Dendritic cell treated with granulocyte-macrophage colony-stimulating factor and Interleukin-4, amounts not matched to agents 40 ng/mL and 50 ng/mL, for 4 days (primary cell): ENCODE data around the gene M1AP.

Experiments used
- H3K27ac Mint-ChIP-seq: one replicate; pipeline ENCODE4 v1.8.0; 2022; ENCODE audit warnings: mild to moderate bottlenecking, mixed read lengths
- H3K27me3 Mint-ChIP-seq: one replicate; pipeline ENCODE4 v1.8.0; 2022; ENCODE audit warnings: mild to moderate bottlenecking, mixed read lengths
- H3K36me3 Mint-ChIP-seq: one replicate; pipeline ENCODE4 v1.8.0; 2022; ENCODE audit warnings: low read depth, mixed read lengths
- H3K4me1 Mint-ChIP-seq: one replicate; pipeline ENCODE4 v1.8.0; 2022; ENCODE audit warnings: low read depth, mixed read lengths
- H3K4me3 Mint-ChIP-seq: one replicate; pipeline ENCODE4 v1.8.0; 2022; ENCODE audit warnings: mild to moderate bottlenecking, moderate library complexity, mixed read lengths
- H3K9me3 Mint-ChIP-seq: one replicate; pipeline ENCODE4 v1.8.0; 2022; ENCODE audit warnings: mixed read lengths
- intact Hi-C: fragments of 100-400 bp; cut with micrococcal nuclease; formaldehyde crosslinking; loops from one replicate; pipeline ENCODE4 v1.15.0; 2022

Gene M1AP

DNA sequence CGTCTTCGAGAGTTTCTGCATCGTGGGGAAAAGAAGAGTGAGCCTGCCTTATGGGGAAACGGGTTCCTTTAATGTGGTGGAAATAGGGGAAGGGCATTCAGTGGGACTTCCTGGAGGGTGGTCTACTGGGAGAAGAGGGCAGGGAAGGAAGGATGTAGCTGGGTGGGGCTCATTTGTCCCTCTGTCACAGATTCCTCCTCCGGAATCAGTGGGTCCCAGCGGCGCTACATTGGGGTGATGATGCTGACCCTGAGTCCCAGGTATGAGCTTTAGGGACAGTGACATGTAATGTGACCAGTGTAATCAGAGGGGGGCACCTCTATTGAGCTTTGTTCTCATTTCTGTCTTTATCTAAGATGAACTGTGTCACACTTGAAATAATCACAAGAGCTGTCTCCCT, 116.5 kb downstream of the M1AP start:
- intact Hi-C loops: loop anchor here (5.0 kb wide), 3 partner anchors 34 to 279 kb away; partner anchors contain the start of gene LBX2
- H3K9me3 Mint-ChIP-seq: no peaks in the 10 kb centered on the region
- peaks cover 78% of the 10 kb centered on the region for H3K36me3 Mint-ChIP-seq
- no peak overlapping the region for H3K4me3 Mint-ChIP-seq
- H3K4me1 Mint-ChIP-seq: peaks cover 41% of the 10 kb centered on the region
- H3K27me3 Mint-ChIP-seq: no peaks in the 10 kb centered on the region
- H3K27ac Mint-ChIP-seq: peak overlapping the region; percentile 39

DNA sequence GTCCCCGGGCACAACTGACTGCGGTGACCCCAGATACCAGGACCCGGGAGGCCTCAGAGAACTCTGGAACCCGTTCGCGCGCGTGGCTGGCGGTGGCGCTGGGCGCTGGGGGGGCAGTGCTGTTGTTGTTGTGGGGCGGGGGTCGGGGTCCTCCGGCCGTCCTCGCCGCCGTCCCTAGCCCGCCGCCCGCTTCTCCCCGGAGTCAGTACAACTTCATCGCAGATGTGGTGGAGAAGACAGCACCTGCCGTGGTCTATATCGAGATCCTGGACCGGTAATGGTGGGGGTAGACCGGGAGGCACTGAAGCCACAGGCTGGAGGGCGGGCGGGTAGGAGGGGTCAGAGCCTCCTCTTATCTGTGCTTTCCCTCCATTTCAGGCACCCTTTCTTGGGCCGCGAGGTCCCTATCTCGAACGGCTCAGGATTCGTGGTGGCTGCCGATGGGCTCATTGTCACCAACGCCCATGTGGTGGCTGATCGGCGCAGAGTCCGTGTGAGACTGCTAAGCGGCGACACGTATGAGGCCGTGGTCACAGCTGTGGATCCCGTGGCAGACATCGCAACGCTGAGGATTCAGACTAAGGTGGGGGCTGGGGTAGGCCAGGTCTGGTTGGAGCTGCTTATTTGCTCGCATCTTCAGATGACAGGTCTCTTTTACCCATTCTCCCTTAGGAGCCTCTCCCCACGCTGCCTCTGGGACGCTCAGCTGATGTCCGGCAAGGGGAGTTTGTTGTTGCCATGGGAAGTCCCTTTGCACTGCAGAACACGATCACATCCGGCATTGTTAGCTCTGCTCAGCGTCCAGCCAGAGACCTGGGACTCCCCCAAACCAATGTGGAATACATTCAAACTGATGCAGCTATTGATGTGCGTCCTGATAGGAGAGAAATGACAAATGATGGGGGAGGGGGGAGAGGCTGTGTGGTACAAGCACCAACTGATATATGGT, 117.6 kb downstream of the M1AP start:
- peak overlapping the region; percentile 97 for H3K27ac Mint-ChIP-seq
- H3K36me3 Mint-ChIP-seq: peaks cover 81% of the 10 kb centered on the region
- peak overlapping the region; percentile 99 for H3K4me3 Mint-ChIP-seq
- peaks cover 48% of the 10 kb centered on the region for H3K4me1 Mint-ChIP-seq
- intact Hi-C loops: loop anchor here (5.0 kb wide), 3 partner anchors 33 to 278 kb away; partner anchors contain the start of gene LBX2
- H3K9me3 Mint-ChIP-seq: no peaks in the 10 kb centered on the region
- H3K27me3 Mint-ChIP-seq: no peaks in the 10 kb centered on the region

DNA sequence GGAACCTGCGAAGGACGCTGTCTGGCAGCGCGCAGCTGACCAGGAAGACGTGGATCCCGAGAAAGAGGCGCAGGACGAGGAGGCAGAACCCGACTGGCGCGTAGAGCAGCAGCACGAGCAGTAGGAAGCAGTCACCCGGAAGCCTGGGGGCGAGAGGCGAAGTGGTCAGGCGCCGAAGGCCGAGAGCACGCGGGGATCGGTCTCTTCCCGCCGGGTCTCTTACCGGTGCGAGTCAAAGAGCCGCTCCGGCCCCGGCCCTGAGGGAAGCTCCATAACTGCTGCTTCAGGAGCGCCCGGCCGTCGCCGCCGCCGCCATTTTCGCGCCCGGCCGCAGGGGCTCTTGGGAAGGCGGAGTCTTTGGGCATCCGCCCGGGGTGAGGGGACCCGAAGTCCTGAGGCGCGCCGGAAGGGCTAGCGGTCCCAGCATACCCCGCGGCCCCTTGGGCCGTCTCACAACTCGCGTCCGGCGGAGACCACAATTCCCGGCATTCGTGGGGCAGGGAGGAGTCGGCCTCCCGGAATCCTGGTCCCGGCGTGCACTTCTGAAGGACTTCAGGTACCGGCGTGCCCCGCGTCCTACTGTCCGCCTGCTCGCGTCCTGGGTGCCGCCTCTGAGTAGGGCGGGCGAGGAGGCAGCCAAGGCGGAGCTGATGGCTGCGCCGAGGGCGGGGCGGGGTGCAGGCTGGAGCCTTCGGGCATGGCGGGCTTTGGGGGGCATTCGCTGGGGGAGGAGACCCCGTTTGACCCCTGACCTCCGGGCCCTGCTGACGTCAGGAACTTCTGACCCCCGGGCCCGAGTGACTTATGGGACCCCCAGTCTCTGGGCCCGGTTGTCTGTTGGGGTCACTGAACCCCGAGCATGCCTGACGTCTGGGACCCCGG, 118.5 kb downstream of the M1AP start, which contains the start of the genes AUP1 and HTRA2:
Gene AUP1 (minus strand): TSS at position 350 of the 882 bp plus-strand sequence. CDS start 77 bp downstream, at position 273.
Gene HTRA2 (plus strand): TSS at position 577 of the 882 bp plus-strand sequence. CDS start 74 bp downstream, at position 651.
- intact Hi-C loops: loop anchor here (1.0 to 5.0 kb wide), 6 partner anchors 22 to 277 kb away; partner anchors contain the start of genes INO80B, LBX2, PCGF1 and TTC31
- peaks cover 75% of the 10 kb centered on the region for H3K36me3 Mint-ChIP-seq
- H3K4me1 Mint-ChIP-seq: peaks cover 48% of the 10 kb centered on the region
- no peaks in the 10 kb centered on the region for H3K27me3 Mint-ChIP-seq
- H3K9me3 Mint-ChIP-seq: no peaks in the 10 kb centered on the region
- peak within 1 kb of the TSS; percentile 99 for H3K4me3 Mint-ChIP-seq
- H3K27ac Mint-ChIP-seq: peak within 1 kb of the TSS; percentile 97

DNA sequence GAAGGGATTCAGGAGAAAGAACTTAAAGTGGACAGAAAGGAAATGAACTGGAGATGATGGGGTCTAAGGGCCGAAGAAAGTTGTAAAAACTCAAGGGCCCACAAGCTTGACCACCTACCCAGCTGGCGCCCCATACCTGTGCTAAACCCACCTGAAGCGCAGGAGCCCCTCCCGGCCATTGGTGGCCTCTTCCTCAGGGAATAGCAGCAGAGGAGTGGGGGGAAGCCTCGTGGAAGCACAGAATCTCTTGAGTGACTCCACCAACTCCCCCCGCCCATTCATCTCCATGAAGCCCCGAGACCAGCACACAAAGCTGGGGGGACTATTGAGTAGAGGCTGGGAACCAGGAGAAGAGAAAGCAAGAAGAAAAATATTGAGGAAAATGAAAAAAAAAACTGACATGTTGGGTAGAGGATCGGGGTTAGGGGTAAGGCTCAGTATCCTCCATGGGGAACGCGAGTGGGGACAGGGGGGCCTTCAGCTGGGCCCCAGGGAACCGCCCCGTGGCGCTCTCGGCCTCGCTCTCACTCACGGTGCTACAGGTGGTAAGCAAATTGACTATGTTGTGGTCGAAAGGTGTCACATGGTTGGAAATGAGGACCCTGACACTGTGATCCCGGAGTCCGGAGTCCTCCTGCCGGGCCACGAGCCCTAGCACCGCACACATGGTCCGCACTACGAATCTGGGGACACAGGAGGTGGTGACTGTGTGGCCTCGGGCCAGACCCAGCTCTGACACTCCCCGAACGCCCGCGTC, 119.4 kb downstream of the M1AP start:
- Mint-ChIP-seq H3K27ac (peak overlapping the region; percentile 97), H3K9me3 (no peaks in the 10 kb centered on the region), H3K4me3 (peak overlapping the region; percentile 99), H3K27me3 (no peaks in the 10 kb centered on the region), H3K36me3 (peaks cover 67% of the 10 kb centered on the region), H3K4me1 (peaks cover 48% of the 10 kb centered on the region)
- intact Hi-C loops: loop anchor here (1.0 to 2.0 kb wide), 3 partner anchors 21 to 74 kb away; partner anchors contain the start of genes INO80B, PCGF1 and TTC31

DNA sequence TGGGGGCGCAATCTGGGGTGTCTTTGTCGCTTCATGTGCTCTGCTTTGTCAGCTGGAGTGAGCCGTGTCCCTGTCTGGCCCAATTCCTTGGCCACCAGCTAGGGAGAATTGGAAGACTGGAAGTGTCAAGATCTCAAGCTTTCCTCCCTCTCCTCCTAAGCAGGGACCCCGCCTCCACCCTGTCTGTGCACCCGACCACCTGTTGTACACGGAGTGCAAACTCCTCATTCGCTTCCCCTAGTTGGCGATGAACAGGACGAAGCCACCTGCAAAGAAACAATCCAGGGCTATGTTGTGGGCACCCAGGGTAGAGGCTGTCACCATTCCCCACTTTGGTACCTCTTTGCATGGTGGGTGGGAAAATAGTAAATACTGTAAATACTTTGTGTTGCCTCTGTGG, 120.4 kb downstream of the M1AP start:
- no peaks in the 10 kb centered on the region for H3K9me3 Mint-ChIP-seq
- intact Hi-C loops: loop anchor here (2.0 kb wide), 1 partner anchor 73 kb away; the partner anchor contains the start of gene INO80B
- H3K27ac Mint-ChIP-seq: peak overlapping the region; percentile 97

DNA sequence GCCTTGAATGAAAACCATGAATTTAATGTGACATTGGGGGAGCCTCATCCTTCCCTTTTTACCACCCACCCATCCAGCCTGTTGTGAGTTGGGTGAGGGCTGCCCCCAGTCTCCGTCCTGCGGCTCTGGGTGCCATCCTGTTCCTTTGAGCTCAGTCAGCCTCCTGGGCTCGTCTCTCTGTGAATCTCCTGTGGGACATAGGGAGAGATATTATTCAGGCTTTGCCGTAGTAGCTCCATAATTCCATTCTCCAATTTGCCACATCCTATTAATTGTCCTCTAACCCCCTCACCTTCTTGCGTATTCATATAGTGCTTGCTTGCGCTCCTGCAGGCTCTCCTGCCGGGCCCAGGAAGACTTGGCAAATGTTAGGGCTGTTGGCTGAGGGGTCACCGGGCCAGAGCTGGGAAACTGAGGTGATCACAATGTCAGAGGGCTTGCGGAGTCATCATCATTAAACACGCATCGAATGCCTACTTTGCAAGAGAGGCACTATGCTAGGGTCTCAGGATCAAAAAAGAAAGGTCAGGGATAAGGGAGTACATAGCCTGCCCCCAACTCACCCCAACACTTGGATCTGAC, 121.4 kb downstream of the M1AP start:
- Mint-ChIP-seq H3K4me1 (peaks cover 42% of the 10 kb centered on the region), H3K27ac (peak overlapping the region; percentile 97), H3K4me3 (no peak overlapping the region), H3K9me3 (no peaks in the 10 kb centered on the region), H3K36me3 (peaks cover 46% of the 10 kb centered on the region), H3K27me3 (peaks cover 8% of the 10 kb centered on the region)
- intact Hi-C loops: no loop called here

More for the DNA sequence above, 120.4 kb downstream of the M1AP start:
- H3K4me1 Mint-ChIP-seq: peaks cover 48% of the 10 kb centered on the region
- no peak overlapping the region for H3K4me3 Mint-ChIP-seq
- peaks cover 56% of the 10 kb centered on the region for H3K36me3 Mint-ChIP-seq
- H3K27me3 Mint-ChIP-seq: peaks cover 2% of the 10 kb centered on the region

DNA sequence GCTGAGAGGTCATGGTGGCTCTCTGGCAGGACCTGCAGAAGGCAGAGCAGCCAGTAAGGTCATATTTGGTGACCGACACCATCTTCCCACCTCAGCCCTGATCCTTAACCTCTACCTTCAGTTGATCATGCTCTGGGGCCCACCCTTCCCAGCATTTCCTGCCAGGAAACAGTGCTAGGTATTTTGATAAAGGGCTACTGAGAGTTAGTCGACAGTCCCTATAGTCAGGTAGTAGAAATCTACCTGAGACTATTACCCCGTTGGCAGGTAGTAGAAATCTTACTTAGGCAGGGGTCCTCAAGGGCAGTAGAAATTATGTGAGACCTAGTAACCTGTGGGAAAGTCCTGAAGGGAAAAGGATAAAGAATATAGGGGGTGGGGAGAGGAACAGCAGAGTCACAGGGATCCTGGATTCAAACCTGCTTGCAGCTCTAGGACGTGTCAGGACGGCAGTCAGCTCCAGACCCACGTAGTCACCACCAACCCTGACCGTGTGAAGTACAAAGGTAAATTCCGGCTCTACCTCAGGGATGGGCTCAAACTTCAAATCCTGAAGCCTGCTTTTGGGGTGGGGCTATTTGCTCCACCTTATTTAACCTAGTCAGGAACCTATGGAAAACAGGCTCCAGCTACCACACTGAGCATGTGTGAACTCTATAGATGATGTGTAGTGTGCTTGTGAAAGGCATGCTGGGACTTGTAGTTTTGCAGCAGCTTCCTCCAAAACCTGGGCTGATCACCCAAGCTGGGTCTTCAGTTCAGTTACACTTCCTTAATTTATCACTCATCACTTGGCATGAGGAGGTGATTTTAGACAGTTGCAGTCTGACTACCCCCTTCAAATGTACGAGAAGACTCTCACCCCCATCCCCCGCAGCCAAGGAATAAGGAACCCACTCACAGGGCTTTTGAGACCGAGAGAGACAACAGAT, 122.1 kb downstream of the M1AP start, which contains the start of gene DQX1:
Gene DQX1 (minus strand): TSS at position 515 of the 932 bp plus-strand sequence. CDS start 502 bp downstream, at position 13.
- peaks cover 34% of the 10 kb centered on the region for H3K4me1 Mint-ChIP-seq
- H3K4me3 Mint-ChIP-seq: no peak within 1 kb of the TSS
- intact Hi-C loops: no loop called here
- peak within 1 kb of the TSS; percentile 97 for H3K27ac Mint-ChIP-seq
- no peaks in the 10 kb centered on the region for H3K9me3 Mint-ChIP-seq
- H3K27me3 Mint-ChIP-seq: peaks cover 16% of the 10 kb centered on the region
- peaks cover 40% of the 10 kb centered on the region for H3K36me3 Mint-ChIP-seq

DNA sequence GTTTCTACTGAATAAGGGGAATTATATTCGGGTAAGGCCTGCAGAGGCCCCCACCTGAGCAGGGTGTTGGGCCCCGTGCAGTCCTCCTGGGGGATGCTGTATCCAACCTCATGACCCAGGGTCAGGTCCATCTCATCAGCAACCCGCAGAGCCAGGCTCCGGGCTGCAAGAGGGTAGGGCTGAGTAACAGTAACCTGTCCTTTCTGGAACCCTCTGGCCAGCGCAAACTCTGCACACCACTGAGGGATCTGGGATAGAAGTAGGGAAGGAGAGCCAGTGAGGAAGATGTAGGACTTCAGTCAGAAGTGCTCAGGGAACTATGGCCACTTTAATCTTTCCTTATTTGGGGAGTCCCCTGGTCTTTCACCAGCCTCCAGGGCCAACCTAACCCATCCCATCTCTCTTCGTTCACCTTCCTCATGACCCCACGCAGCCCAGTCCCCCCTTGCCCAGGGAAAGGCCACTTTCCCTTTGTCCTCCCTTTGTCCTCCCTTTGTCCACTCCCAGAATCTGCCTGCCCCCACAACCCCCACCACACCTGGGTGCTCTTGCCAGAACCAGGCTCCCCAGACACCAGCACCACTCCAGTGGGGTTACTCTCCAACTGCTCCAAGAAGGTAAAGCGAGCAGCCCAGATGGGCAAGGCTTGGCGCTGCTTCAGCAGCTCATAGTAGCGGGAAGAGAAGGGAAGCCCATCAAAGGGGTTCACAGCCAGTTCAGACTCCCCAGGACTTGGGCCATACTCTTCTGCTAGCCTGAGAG, 123.0 kb downstream of the M1AP start:
- peaks cover 36% of the 10 kb centered on the region for H3K36me3 Mint-ChIP-seq
- H3K27ac Mint-ChIP-seq: no peak overlapping the region
- H3K9me3 Mint-ChIP-seq: no peaks in the 10 kb centered on the region
- no peak overlapping the region for H3K4me3 Mint-ChIP-seq
- peaks cover 30% of the 10 kb centered on the region for H3K4me1 Mint-ChIP-seq
- peaks cover 23% of the 10 kb centered on the region for H3K27me3 Mint-ChIP-seq
- intact Hi-C loops: no loop called here

DNA sequence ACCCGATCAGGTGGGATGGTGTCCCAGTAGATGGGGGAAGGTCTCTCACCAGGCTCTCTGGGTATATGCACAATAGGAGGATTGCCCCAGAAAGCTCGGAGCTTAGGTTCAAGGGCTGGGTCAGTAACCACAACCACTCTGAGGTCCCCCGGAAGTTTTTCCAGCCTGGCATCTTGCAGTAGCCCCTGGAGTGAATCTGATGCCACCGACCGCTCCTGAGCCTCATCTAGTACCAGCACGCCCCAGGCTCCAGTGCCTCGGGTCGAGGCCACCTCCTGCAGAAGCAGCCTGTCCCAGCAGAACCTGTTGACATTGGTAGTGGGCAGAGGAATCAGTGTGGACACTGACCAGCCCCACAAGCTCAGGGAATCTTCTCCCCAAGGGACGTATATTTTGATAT, 124.1 kb downstream of the M1AP start:
- no peaks in the 10 kb centered on the region for H3K9me3 Mint-ChIP-seq
- H3K36me3 Mint-ChIP-seq: peaks cover 31% of the 10 kb centered on the region
- H3K27ac Mint-ChIP-seq: no peak overlapping the region
- intact Hi-C loops: no loop called here
- H3K27me3 Mint-ChIP-seq: peaks cover 34% of the 10 kb centered on the region
- H3K4me1 Mint-ChIP-seq: peaks cover 30% of the 10 kb centered on the region
- H3K4me3 Mint-ChIP-seq: no peak overlapping the region

DNA sequence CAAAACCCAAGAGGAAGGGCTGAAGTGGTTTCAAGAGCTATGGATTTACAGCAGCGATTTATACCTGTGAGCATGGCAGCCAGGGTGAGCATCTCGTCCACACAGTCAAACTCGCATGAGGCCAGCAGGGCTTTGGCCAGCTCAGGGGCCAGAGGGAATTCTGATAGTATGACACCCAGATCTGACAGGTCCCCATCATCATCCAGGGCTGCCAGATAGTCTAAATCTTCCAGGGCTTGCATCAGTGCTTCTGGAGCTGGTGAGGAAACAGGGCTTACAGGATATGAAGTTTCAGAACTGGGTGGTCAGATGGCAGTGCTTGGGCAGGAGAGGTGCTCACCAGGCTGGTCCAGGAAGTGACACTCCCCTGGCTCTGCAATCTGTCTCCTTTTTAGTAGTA, 125.6 kb downstream of the M1AP start:
- intact Hi-C loops: no loop called here
- H3K4me3 Mint-ChIP-seq: no peak overlapping the region
- peaks cover 49% of the 10 kb centered on the region for H3K27me3 Mint-ChIP-seq
- H3K9me3 Mint-ChIP-seq: no peaks in the 10 kb centered on the region
- peaks cover 16% of the 10 kb centered on the region for H3K36me3 Mint-ChIP-seq
- H3K27ac Mint-ChIP-seq: no peak overlapping the region
- H3K4me1 Mint-ChIP-seq: peaks cover 21% of the 10 kb centered on the region

DNA sequence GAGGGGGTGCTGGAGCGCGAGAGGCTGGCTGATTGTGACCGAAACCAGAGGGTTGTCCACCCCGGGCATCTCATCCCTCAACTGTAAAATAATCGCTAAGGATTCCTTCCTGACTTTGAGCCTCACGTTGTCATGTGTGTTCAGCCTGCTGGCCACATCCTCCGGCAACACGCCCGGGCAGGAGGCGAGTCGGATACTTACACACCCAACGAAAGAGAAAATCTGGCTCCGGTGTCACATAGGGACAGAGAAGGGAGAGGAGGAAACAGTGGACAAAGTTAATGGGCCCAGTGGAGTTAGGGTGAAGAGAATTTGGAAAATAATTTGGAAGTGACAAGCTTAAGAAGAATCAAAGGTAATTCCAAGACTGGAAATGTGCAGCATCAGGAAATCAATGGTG, 131.5 kb downstream of the M1AP start:
- H3K27ac Mint-ChIP-seq: no peak overlapping the region
- H3K27me3 Mint-ChIP-seq: peaks cover 94% of the 10 kb centered on the region
- H3K4me1 Mint-ChIP-seq: peaks cover 33% of the 10 kb centered on the region
- peak overlapping the region; percentile 72 for H3K4me3 Mint-ChIP-seq
- H3K36me3 Mint-ChIP-seq: no peaks in the 10 kb centered on the region
- H3K9me3 Mint-ChIP-seq: no peaks in the 10 kb centered on the region
- intact Hi-C loops: no loop called here
